ENCODE data around the gene ZBTB17. TPM values are rescaled to one million over a fixed set of nuclear protein-coding genes. Genes with fewer than 3 reads are reported as not detected.
A peak's percentile ranks its signal among the peaks of the same experiment; 100 is the strongest.

ZBTB17 gene
- total and polyA plus RNA-seq, 7 donors, result 17.4 to 38.7 (median 24.3) TPM

- DNase-seq, result no peak
- no peak overlapping the region for H3K4me3 ChIP-seq
- intact Hi-C loops (cut with DNase I), result no loop called here
- no peaks in the 10 kb centered on the region for H3K9me3 ChIP-seq
- H3K27ac ChIP-seq, result no peak overlapping the region
- H3K4me1 ChIP-seq, result peaks cover 0 to 32% (median 26%) of the 10 kb centered on the region in 4 donors
- TF ChIP-seq EP300 (IDR thresholded peaks at IDR 0.05) (no peak), CTCF (IDR thresholded peaks at IDR 0.05) (no peak), POLR2A (IDR thresholded peaks at IDR 0.05) (no peak), POLR2AphosphoS5 (IDR thresholded peaks at IDR 0.05) (no peak)
- H3K27me3 ChIP-seq, result no peaks in the 10 kb centered on the region
- peaks cover 0 to 38% (median 13%) of the 10 kb centered on the region in 4 donors for H3K36me3 ChIP-seq
Measured at GRCh38 chr1:15970911-15971310, 5.0 kb downstream of the ZBTB17 start.

DNA sequence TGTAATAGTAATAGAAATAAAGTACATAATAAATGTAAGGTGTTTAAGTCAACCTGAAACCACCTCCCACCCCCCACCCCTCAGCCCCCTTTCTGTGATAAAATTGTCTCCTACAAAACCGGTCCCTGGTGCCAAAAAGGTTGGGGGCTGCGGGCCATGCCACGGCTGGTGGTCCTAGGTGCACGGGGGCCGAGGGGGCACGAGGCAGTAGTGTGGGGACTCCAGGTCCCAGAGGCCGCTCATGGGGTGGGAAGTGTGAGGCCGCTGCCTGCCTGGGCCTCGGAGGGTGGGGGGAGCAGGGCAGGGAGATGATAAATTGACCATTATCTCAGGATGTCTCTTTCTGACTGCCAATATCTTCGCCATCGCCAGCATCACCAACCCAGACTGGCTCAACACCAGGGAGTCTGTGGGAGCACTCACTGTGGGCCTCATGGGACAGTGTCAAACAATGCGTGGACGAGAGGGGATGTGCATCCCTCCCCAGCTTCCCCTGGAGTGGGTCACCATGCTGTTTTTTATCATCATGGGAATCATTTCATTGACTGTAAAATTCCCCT, 6.5 kb downstream of the ZBTB17 start:
- Histone ChIP-seq H3K4me1 (peaks cover 0 to 35% (median 30%) of the 10 kb centered on the region in 4 donors), H3K36me3 (peaks cover 0 to 38% (median 13%) of the 10 kb centered on the region in 4 donors), H3K4me3 (no peak overlapping the region), H3K9me3 (no peaks in the 10 kb centered on the region), H3K27ac (no peak overlapping the region), H3K27me3 (no peaks in the 10 kb centered on the region)
- no peak for DNase-seq
- intact Hi-C loops (cut with DNase I), result no loop called here
- WGBS, 2 donors, result 98% methylated on average over 13 of the region's 13 CpGs
- TF ChIP-seq POLR2A (IDR thresholded peaks at IDR 0.05) (no peak), POLR2AphosphoS5 (IDR thresholded peaks at IDR 0.05) (no peak), EP300 (IDR thresholded peaks at IDR 0.05) (no peak), CTCF (IDR thresholded peaks at IDR 0.05) (no peak)

DNA sequence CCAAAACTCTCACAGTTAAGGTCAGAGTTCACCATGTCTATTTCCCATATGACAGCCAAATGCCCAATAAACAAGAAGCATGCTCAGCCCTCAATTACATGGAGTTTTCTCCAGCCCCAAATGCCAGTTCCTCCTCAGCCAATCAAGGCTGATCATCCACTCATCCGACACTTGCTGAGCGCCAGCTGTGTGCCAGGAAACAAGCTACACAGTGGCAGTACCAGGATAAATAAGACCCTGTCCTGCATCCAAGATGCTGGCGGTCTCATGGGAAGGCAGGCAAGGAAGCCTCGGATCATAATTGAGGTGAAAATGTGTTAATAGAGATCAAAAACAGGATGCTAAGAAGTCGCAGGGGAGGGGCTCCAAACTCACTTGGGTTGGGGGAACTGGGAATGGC, 7.7 kb downstream of the ZBTB17 start:
- H3K36me3 ChIP-seq, result peaks cover 0 to 38% (median 13%) of the 10 kb centered on the region in 4 donors

DNA sequence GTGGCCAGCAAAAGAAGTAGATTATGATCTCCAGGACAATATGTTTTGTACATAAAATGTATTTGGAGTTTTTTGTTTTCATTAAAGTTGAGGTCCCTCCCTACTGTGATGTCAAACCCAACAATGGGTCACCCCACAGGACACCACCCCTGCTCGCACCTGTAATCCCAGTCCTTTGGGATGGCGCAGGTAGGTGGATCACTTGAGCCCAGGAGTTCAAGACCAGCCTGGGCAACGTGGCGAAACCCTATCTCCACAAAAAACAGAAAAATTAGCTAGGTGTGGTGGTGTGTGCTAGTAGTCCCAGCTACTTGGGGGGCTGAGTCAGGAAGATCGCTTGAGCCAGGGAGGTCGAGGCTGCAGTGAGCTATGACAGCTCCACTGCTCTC, 9.0 kb downstream of the ZBTB17 start:
- intact Hi-C loops (cut with DNase I), result no loop called here
- Histone ChIP-seq H3K4me3 (no peak overlapping the region), H3K27me3 (no peaks in the 10 kb centered on the region), H3K36me3 (peaks cover 0 to 28% (median 4%) of the 10 kb centered on the region in 4 donors), H3K27ac (peak overlapping the region in 1 of 4 donors; percentile 43), H3K4me1 (peaks cover 0 to 47% (median 41%) of the 10 kb centered on the region in 4 donors), H3K9me3 (no peaks in the 10 kb centered on the region)
- WGBS, 2 donors, result 96 to 97% methylated on average over 6 of the region's 6 CpGs
- TF ChIP-seq EP300 (IDR thresholded peaks at IDR 0.05) (no peak), POLR2AphosphoS5 (IDR thresholded peaks at IDR 0.05) (no peak), CTCF (IDR thresholded peaks at IDR 0.05) (no peak), POLR2A (IDR thresholded peaks at IDR 0.05) (no peak)
- DNase-seq, result no peak

More for the DNA sequence above, 7.7 kb downstream of the ZBTB17 start:
- Histone ChIP-seq H3K4me3 (no peak overlapping the region), H3K27ac (no peak overlapping the region), H3K4me1 (peaks cover 0 to 37% (median 35%) of the 10 kb centered on the region in 4 donors), H3K27me3 (no peaks in the 10 kb centered on the region), H3K9me3 (no peaks in the 10 kb centered on the region)
- WGBS, 2 donors, result 90 to 94% methylated on average over 5 of the region's 5 CpGs
- TF ChIP-seq POLR2A (IDR thresholded peaks at IDR 0.05), result no peak
- no peak for TF ChIP-seq CTCF (IDR thresholded peaks at IDR 0.05)
- no peak for TF ChIP-seq POLR2AphosphoS5 (IDR thresholded peaks at IDR 0.05)
- TF ChIP-seq EP300 (IDR thresholded peaks at IDR 0.05), result no peak
- DNase-seq, result no peak
- intact Hi-C loops (cut with DNase I), result no loop called here

Measured in sigmoid colon (tissue), 7 donors.